Pancreas (tissue), 10 donors: ENCODE data around the gene DVL3. TPM values are rescaled to one million over a fixed set of nuclear protein-coding genes. Genes with fewer than 3 reads are reported as not detected.
"Not testable (repeated sequence)": the region's sequence is repeated elsewhere in the genome, so short reads cannot be mapped to it uniquely, and the experiment has no call there.

Experiments used
- ATAC-seq, 4 donors: fragments of 200-7000 bp; cut with Tn5 transposase; one replicate each; pipeline versions ENCODE4 v1.8.0 to v1.9.1; 2020; ENCODE audit warnings: mild to moderate bottlenecking in 4 of 4, moderate library complexity in 4 of 4
- DNase-seq, 6 donors: peaks; one replicate each; pipeline ENCODE4 v3.0.0-alpha.2; 2020
- FAIRE-seq: peaks from 2 replicates; lab custom pipeline; 2012; peaks lifted over from hg19 to GRCh38; lab: Jason Lieb, UNC
- H3K27ac ChIP-seq, 4 donors: fragments of 200-600 bp; sonication (generic); 1 replicate in 3 of 4; 2 replicates in 1 of 4; pipeline versions ENCODE4 v1.5.0 to v1.8.0; 2020
- H3K27me3 ChIP-seq, 4 donors: fragments of 200-600 bp; one replicate each; pipeline ENCODE4 v1.8.0; 2021
- H3K36me3 ChIP-seq, 3 donors: fragments of 200-600 bp; sonication (generic) in 1 of 3; one replicate each; pipeline versions ENCODE4 v1.5.0 to v1.8.0; 2020 to 2021
- H3K4me1 ChIP-seq, 3 donors: fragments of 200-600 bp; one replicate each; pipeline ENCODE4 v1.8.0; 2021
- H3K4me3 ChIP-seq, 4 donors: fragments of 200-600 bp; sonication (generic) in 2 of 4; one replicate each; pipeline versions ENCODE4 v1.5.0 to v1.8.0; 2020 to 2021
- H3K9me3 ChIP-seq, 4 donors: fragments of 200-600 bp; one replicate each; pipeline ENCODE4 v1.8.0; 2021
- CTCF ChIP-seq, 4 donors: fragments of 200-600 bp; sonication (generic) in 3 of 4; IDR thresholded peaks; one replicate each; pipeline versions ENCODE4 v1.5.0 to v1.8.0; 2021; ENCODE audit warnings: antibody characterized with exemption in 4 of 4
- WGBS, 2 donors: extraction: QIAGEN DNeasy Blood & Tissue Kit; methylation state at CpG; one replicate each; pipeline ENCODE4 v1.1.7; 2013; 5-methylcytosine and 5-hydroxymethylcytosine counted together
- intact Hi-C, 3 donors: fragments of 100-400 bp; cut with DNase I; formaldehyde crosslinking; loops; one replicate each; pipeline versions ENCODE4 v1.11.1 to v1.14.2; 2022
- polyA plus RNA-seq, 2 donors: library from polyadenylated mRNA; stranded (reverse); fragments of 200-250 nt; gene quantifications; one replicate each; pipeline ENCODE4 v1.2.3, GENCODE V29; 2013
- total RNA-seq, 6 donors: library from RNA; stranded (reverse); fragmentation: NEBNext Ultra II Directional in 4 of 6; extraction: Animal tissue kit (Norgen Biotek cat#: 25700) in 4 of 6; gene quantifications; one replicate each; pipeline versions ENCODE4 v1.2.1 to v1.2.4, GENCODE V29; 2021 to 2023
- donor health status: healthy with polysubstance abuse.
- donor health status: DM: no; HTN: no; CAD: no; lungs with moderate emphysema.
- donor health status: DM: no; HTN: no; CAD: no.
- donor health status: control.
- donor health status: control.
- donor health status: Bipolar disorder and iron deficiency.
- donor health status: DM: yes; HTN: yes; CAD: no.
- donor health status: DM: no; HTN: no; CAD: no.
- donor health status: DM: no; HTN: no; CAD: no.
- donor health status: DM: yes; HTN: yes; CAD: no.

The DVL3 gene
- total and polyA plus RNA-seq, 8 donors, result 31.0 to 53.8 (median 35.9) TPM

GRCh38 chr3:184149123-184149522, 6.1 kb upstream of the DVL3 start:
- no peak overlapping the region for H3K4me3 ChIP-seq
- intact Hi-C loops, result loop anchor here in 1 of 3 donors (10.0 kb wide), 1 partner anchor 86 kb away; no protein-coding TSS in a partner anchor
- TF ChIP-seq CTCF (IDR thresholded peaks at IDR 0.05), result no peak
- H3K4me1 ChIP-seq, result no peaks in the 10 kb centered on the region
- ATAC-seq, result no peak
- FAIRE-seq, result no peak
- H3K27ac ChIP-seq, result no peak overlapping the region
- peaks cover 0 to 16% (median 2%) of the 10 kb centered on the region in 3 donors for H3K36me3 ChIP-seq
- WGBS, 2 donors, result 86 to 92% methylated on average over 6 of the region's 6 CpGs
- H3K9me3 ChIP-seq, result no peaks in the 10 kb centered on the region
- H3K27me3 ChIP-seq, result no peaks in the 10 kb centered on the region
- DNase-seq, result no peak

- not testable (repeated sequence) for H3K9me3 ChIP-seq, H3K27ac ChIP-seq, H3K4me3 ChIP-seq, H3K4me1 ChIP-seq, FAIRE-seq, ATAC-seq, DNase-seq, H3K27me3 ChIP-seq
- H3K36me3 ChIP-seq, result peaks cover 0 to 10% (median 1%) of the 10 kb centered on the region in 3 donors
- intact Hi-C loops, result loop anchor here in 1 of 3 donors (10.0 kb wide), 1 partner anchor 85 kb away; no protein-coding TSS in a partner anchor
- 62% methylated on average over 6 of the region's 6 CpGs for WGBS, 2 donors
Measured at GRCh38 chr3:184149770-184150169, 5.4 kb upstream of the DVL3 start.

- FAIRE-seq (no peak), ATAC-seq (peak; percentile 11 to 41 (median 30)), DNase-seq (peak in 2 of 6 donors; percentile 39 to 73)
- no peaks in the 10 kb centered on the region for H3K36me3 ChIP-seq
- TF ChIP-seq CTCF (IDR thresholded peaks at IDR 0.05), result no peak
- 0 to 1% methylated on average over 46 to 47 of the region's 47 CpGs for WGBS, 2 donors
- H3K4me3 ChIP-seq, result peak overlapping the region; percentile 57 to 93 (median 90)
- intact Hi-C loops, result no loop called here
- peaks cover 5 to 15% (median 11%) of the 10 kb centered on the region in 3 donors for H3K4me1 ChIP-seq
- H3K9me3 ChIP-seq, result no peaks in the 10 kb centered on the region
- H3K27ac ChIP-seq, result peak overlapping the region; percentile 61 to 71 (median 66)
- H3K27me3 ChIP-seq, result no peaks in the 10 kb centered on the region
Measured at GRCh38 chr3:184155644-184156521, 706 bp downstream of the DVL3 start.

DNA sequence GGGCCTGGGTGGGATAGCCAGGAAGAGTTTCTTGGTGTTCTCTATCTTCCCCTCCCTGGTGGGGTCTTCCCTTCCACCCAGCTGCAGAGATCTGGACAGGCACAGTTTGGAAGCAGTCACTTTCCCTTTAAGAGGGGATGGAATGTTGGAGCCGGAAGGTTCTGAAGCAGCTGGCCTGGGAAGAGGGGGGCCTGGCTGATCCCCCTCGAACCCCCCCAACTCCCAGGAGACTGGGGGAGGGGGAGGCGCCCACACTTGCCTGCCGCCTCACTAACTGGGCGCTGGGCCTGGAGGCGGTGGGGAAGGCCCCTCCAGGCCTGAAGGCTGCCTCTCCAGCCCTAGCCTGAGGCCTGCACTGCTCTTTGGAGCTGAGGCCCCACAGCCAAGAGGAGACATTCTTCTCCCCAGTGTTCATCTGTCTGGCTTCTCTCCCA, 1.4 kb downstream of the DVL3 start:
- DNase-seq, result peak in 3 of 6 donors; percentile 47 to 64 (median 63)
- Histone ChIP-seq H3K27me3 (no peaks in the 10 kb centered on the region), H3K4me3 (peak overlapping the region; percentile 57 to 93 (median 90)), H3K9me3 (no peaks in the 10 kb centered on the region), H3K36me3 (no peaks in the 10 kb centered on the region), H3K4me1 (peaks cover 5 to 15% (median 11%) of the 10 kb centered on the region in 3 donors), H3K27ac (peak overlapping the region in 3 of 4 donors; percentile 61 to 71 (median 70))
- FAIRE-seq, result no peak
- peak; percentile 32 to 70 (median 62) for ATAC-seq
- intact Hi-C loops, result no loop called here
- WGBS, 2 donors, result 0% methylated on average over 5 of the region's 6 CpGs
- no peak for TF ChIP-seq CTCF (IDR thresholded peaks at IDR 0.05)

DNA sequence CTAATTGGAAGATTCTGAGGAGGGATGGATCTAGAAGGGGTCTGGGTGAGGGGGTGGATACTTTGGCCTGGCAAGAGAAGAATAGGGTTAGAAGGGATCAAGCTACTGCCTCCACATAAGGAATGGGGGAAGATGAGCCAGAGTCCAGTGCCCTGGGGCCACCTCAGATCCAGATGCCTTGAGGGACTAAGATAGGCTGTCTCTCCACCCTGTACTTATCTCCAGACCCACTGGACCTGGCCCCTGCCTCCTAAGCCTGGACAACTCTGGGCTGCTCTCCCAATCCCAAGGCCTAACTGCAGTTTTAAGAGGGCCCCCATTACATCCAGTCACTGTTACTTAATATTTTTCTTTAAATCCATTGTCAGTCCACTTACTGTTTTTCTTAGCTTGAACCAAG, 2.0 kb downstream of the DVL3 start:
- no peak for ATAC-seq
- FAIRE-seq, result no peak
- no peak for TF ChIP-seq CTCF (IDR thresholded peaks at IDR 0.05)
- Histone ChIP-seq H3K4me1 (peaks cover 5 to 15% (median 11%) of the 10 kb centered on the region in 3 donors), H3K27ac (no peak overlapping the region), H3K36me3 (no peaks in the 10 kb centered on the region), H3K9me3 (no peaks in the 10 kb centered on the region), H3K4me3 (peak overlapping the region in 3 of 4 donors; percentile 86 to 93 (median 93)), H3K27me3 (no peaks in the 10 kb centered on the region)
- intact Hi-C loops, result no loop called here
- DNase-seq, result no peak
